Transverse colon (tissue), 4 donors: Measurements from ENCODE around the gene HMGN5. TPM values are rescaled to one million over a fixed set of nuclear protein-coding genes. Genes with fewer than 3 reads are reported as not detected.
A peak's percentile ranks its signal among the peaks of the same experiment; 100 is the strongest.

ENCODE experiments used
- DNase-seq: peaks from one replicate; pipeline ENCODE4 v3.0.0-alpha.2; 2019
- H3K27ac ChIP-seq, 4 donors: fragments of 200-600 bp; sonication (generic); 2 replicates each; pipeline ENCODE4 v1.5.1; 2016 to 2018; ENCODE audit warnings: inconsistent platforms in 4 of 4
- H3K27me3 ChIP-seq: fragments of 200-600 bp; sonication (generic); 2 replicates; pipeline ENCODE4 v1.5.1; 2017; ENCODE audit warnings: inconsistent platforms
- H3K36me3 ChIP-seq, 4 donors: fragments of 200-600 bp; sonication (generic); 2 replicates each; pipeline ENCODE4 v1.5.1; 2017 to 2019; ENCODE audit warnings: inconsistent platforms in 4 of 4
- H3K4me1 ChIP-seq, 4 donors: fragments of 200-600 bp; sonication (generic); 2 replicates each; pipeline ENCODE4 v1.5.1; 2017 to 2020; ENCODE audit warnings: inconsistent platforms in 4 of 4
- H3K4me3 ChIP-seq, 4 donors: fragments of 200-600 bp; sonication (generic); 1 replicate in 1 of 4; 2 replicates in 3 of 4; pipeline versions ENCODE4 v1.5.1 to v1.6.1; 2017 to 2019; ENCODE audit warnings: inconsistent platforms in 4 of 4
- H3K9me3 ChIP-seq, 2 donors: fragments of 200-600 bp; sonication (generic); 2 replicates each; pipeline ENCODE4 v1.5.1; 2017 to 2019; ENCODE audit warnings: inconsistent platforms in 2 of 2
- CTCF ChIP-seq, 5 experiments: fragments of 200-600 bp in 3 of 5; fragments of 450-650 bp in 2 of 5; sonication (generic) in 3 of 5; IDR thresholded peaks; 1 replicate in 2 of 5; 2 replicates in 3 of 5; pipeline ENCODE4 v1.5.1; 2016 to 2017; ENCODE audit warnings: antibody characterized with exemption in 5 of 5, inconsistent platforms in 3 of 5, mild to moderate bottlenecking in 2 of 5, moderate library complexity in 1 of 5
- EP300 ChIP-seq: sonication (generic); formaldehyde crosslinking; IDR thresholded peaks from one replicate; pipeline ENCODE4 v1.6.1; 2017; ENCODE audit warnings: antibody characterized with exemption, low read depth
- POLR2A ChIP-seq: fragments of 450-650 bp; IDR thresholded peaks from one replicate; pipeline ENCODE4 v1.6.1; 2016; ENCODE audit warnings: antibody characterized with exemption, mild to moderate bottlenecking, moderate library complexity
- POLR2AphosphoS5 ChIP-seq, 3 donors: sonication (generic); formaldehyde crosslinking; IDR thresholded peaks; one replicate each; pipeline ENCODE4 v1.6.1; 2016; ENCODE audit warnings: antibody characterized with exemption in 3 of 3
- WGBS, 2 donors: methylation state at CpG; one replicate each; pipeline ENCODE4 v1.1.5; 2018; ENCODE audit warnings: low coverage in 1 of 2; 5-methylcytosine and 5-hydroxymethylcytosine counted together
- in situ Hi-C, 4 donors: fragments of 200-750 bp; cut with MboI; loops; one replicate each; pipeline versions ENCODE4 v1.15.0 to v1.15.1; 2017; ENCODE audit warnings: low sequenced_read_pairs in 3 of 4, low pct_ligation_motif_present in 1 of 4, low pct_unique_long_range_greater_than_20kb in 1 of 4
- intact Hi-C: fragments of 100-400 bp; cut with DNase I; formaldehyde crosslinking; loops from one replicate; pipeline ENCODE4 v1.15.1; 2023; ENCODE audit warnings: low total_unique reads
- total RNA-seq, 4 donors: library from RNA; depleted of rRNA; stranded (reverse); fragments of >200 nt; gene quantifications; one replicate each; pipeline ENCODE4 v1.1.0, GENCODE V29; 2016

The HMGN5 gene
- total RNA-seq, 4 donors from 2014 or later: 3.0 to 6.1 (median 5.7) TPM; not detected in 1

GRCh38 chrX:81202456-81202819, 725 bp upstream of the HMGN5 start:
- no peak for TF ChIP-seq CTCF (IDR thresholded peaks at IDR 0.05)
- TF ChIP-seq POLR2AphosphoS5 (IDR thresholded peaks at IDR 0.05): no peak
- no peak for TF ChIP-seq EP300
- TF ChIP-seq POLR2A: no peak
- H3K4me1 ChIP-seq: no peaks in the 10 kb centered on the region
- no peaks in the 10 kb centered on the region for H3K27me3 ChIP-seq
- in situ Hi-C loops (no loop called here), intact Hi-C loops (no loop called here)
- peak overlapping the region; percentile 68 to 91 (median 88) for H3K27ac ChIP-seq
- no peaks in the 10 kb centered on the region for H3K36me3 ChIP-seq
- no peak for DNase-seq
- 46% methylated on average over 8 of the region's 8 CpGs; no CpG with 5 or more reads in 1 of the 2 donors for WGBS, 2 donors
- no peaks in the 10 kb centered on the region for H3K9me3 ChIP-seq
- H3K4me3 ChIP-seq: peak overlapping the region; percentile 38 to 64 (median 48)

GRCh38 chrX:81201071-81201470, 642 bp downstream of the HMGN5 start:
- intact Hi-C loops: no loop called here
- no peaks in the 10 kb centered on the region for H3K4me1 ChIP-seq
- in situ Hi-C loops: no loop called here
- no peaks in the 10 kb centered on the region for H3K9me3 ChIP-seq
- H3K27me3 ChIP-seq: no peaks in the 10 kb centered on the region
- 46% methylated on average over 1 of the region's 1 CpG; no CpG with 5 or more reads in 1 of the 2 donors for WGBS, 2 donors
- H3K36me3 ChIP-seq: no peaks in the 10 kb centered on the region
- H3K4me3 ChIP-seq: peak overlapping the region in 3 of 4 donors; percentile 38 to 64 (median 57)
- TF ChIP-seq EP300 (no peak), POLR2A (no peak), POLR2AphosphoS5 (IDR thresholded peaks at IDR 0.05) (no peak), CTCF (IDR thresholded peaks at IDR 0.05) (no peak)
- no peak for DNase-seq
- peak overlapping the region; percentile 68 to 91 (median 88) for H3K27ac ChIP-seq

GRCh38 chrX:81195712-81196111, 6.0 kb downstream of the HMGN5 start:
- Histone ChIP-seq H3K27ac (no peak overlapping the region), H3K36me3 (no peaks in the 10 kb centered on the region), H3K27me3 (no peaks in the 10 kb centered on the region), H3K9me3 (no peaks in the 10 kb centered on the region), H3K4me3 (no peak overlapping the region), H3K4me1 (no peaks in the 10 kb centered on the region)
- 10% methylated on average over 5 of the region's 5 CpGs; no CpG with 5 or more reads in 1 of the 2 donors for WGBS, 2 donors
- in situ Hi-C loops (loop anchor here in 3 of 4 donors (25.0 kb wide), 2 partner anchors 167 to 192 kb away; no protein-coding TSS in a partner anchor), intact Hi-C loops (no loop called here)
- DNase-seq: peak; percentile 57
- TF ChIP-seq CTCF (IDR thresholded peaks at IDR 0.05) (peak in 4 of 5 experiments; percentile 36 to 61 (median 54)), POLR2AphosphoS5 (IDR thresholded peaks at IDR 0.05) (no peak), EP300 (no peak), POLR2A (no peak)

GRCh38 chrX:81195259-81195658, 6.5 kb downstream of the HMGN5 start:
- DNase-seq: no peak
- in situ Hi-C loops (loop anchor here in 3 of 4 donors (25.0 kb wide), 2 partner anchors 167 to 192 kb away; no protein-coding TSS in a partner anchor), intact Hi-C loops (no loop called here)
- 83% methylated on average over 2 of the region's 2 CpGs; no CpG with 5 or more reads in 1 of the 2 donors for WGBS, 2 donors
- no peaks in the 10 kb centered on the region for H3K9me3 ChIP-seq
- no peaks in the 10 kb centered on the region for H3K27me3 ChIP-seq
- no peaks in the 10 kb centered on the region for H3K4me1 ChIP-seq
- no peak overlapping the region for H3K27ac ChIP-seq
- TF ChIP-seq POLR2A: no peak
- TF ChIP-seq CTCF (IDR thresholded peaks at IDR 0.05): no peak
- TF ChIP-seq POLR2AphosphoS5 (IDR thresholded peaks at IDR 0.05): no peak
- TF ChIP-seq EP300: no peak
- no peaks in the 10 kb centered on the region for H3K36me3 ChIP-seq
- H3K4me3 ChIP-seq: no peak overlapping the region
